H1 (cell line): ENCODE data around the gene GNAI2. TPM values are rescaled to one million over a fixed set of nuclear protein-coding genes. Genes with fewer than 3 reads are reported as not detected.

Experiments used
- CTCF ChIA-PET: fragments of 300-600 bp; sonication (Branson Sonifier 250); formaldehyde crosslinking; loops from one replicate; lab custom pipeline; 2021; ENCODE audit not compliant: partially characterized antibody; lab: Charles Lee
- POLR2A ChIA-PET: fragments of 300-600 bp; sonication (Branson Sonifier 250); formaldehyde crosslinking; loops from one replicate; lab custom pipeline; 2021; ENCODE audit warnings: inconsistent platforms; ENCODE audit not compliant: partially characterized antibody; lab: Charles Lee
- DNase-seq, 2 experiments: peaks; one replicate each; pipeline versions ENCODE4 v3.0.0 to v3.0.0-alpha.2; 2010 to 2022; ENCODE audit warnings: low spot score in 2 of 2, low read depth in 1 of 2, mixed read lengths in 1 of 2
- FAIRE-seq: peaks from 2 replicates; lab custom pipeline; 2011; peaks lifted over from hg19 to GRCh38; lab: Jason Lieb, UNC
- H2AFZ ChIP-seq: 2 replicates; pipeline ENCODE4 v1.8.1; 2012; ENCODE audit warnings: low read length, inconsistent platforms
- H2AK5ac ChIP-seq: 2 replicates; pipeline ENCODE4 v1.6.1; 2013; ENCODE audit warnings: low read depth, low read length
- H2BK120ac ChIP-seq: replicated peaks from 2 replicates; pipeline ENCODE3; 2013; ENCODE audit warnings: low read depth, low read length, inconsistent platforms
- H2BK12ac ChIP-seq: 2 replicates; pipeline ENCODE4 v1.6.1; 2013; ENCODE audit warnings: low read depth, low read length
- H2BK15ac ChIP-seq: 2 replicates; pipeline ENCODE4 v1.6.1; 2013; ENCODE audit warnings: low read length
- H2BK20ac ChIP-seq: 2 replicates; pipeline ENCODE4 v1.6.1; 2013; ENCODE audit warnings: low read length
- H2BK5ac ChIP-seq: 2 replicates; pipeline ENCODE4 v1.6.1; 2013; ENCODE audit warnings: low read depth, low read length
- H3K14ac ChIP-seq: 2 replicates; pipeline ENCODE4 v1.6.1; 2013; ENCODE audit warnings: inconsistent platforms; ENCODE audit not compliant: insufficient read length
- H3K18ac ChIP-seq: 2 replicates; pipeline ENCODE4 v1.6.1; 2013; ENCODE audit warnings: low read length; ENCODE audit errors: extremely low read depth
- H3K23ac ChIP-seq: 2 replicates; pipeline ENCODE4 v1.6.1; 2013; ENCODE audit warnings: inconsistent platforms; ENCODE audit not compliant: insufficient read length
- H3K23me2 ChIP-seq: 2 replicates; pipeline ENCODE4 v1.6.1; 2013; ENCODE audit warnings: low read depth, low read length
- H3K27ac ChIP-seq: 2 replicates; pipeline ENCODE4 v1.6.1; 2011; ENCODE audit warnings: low read depth, low read length, inconsistent platforms
- H3K27me3 ChIP-seq, 4 experiments: replicated peaks in 1 of 4; 1 replicate in 1 of 4; 2 replicates in 3 of 4; pipeline versions ENCODE4 v1.6.1 to v1.8.1; 2011 to 2013; ENCODE audit warnings: low read length in 3 of 4, mild to moderate bottlenecking in 3 of 4, inconsistent platforms in 2 of 4, mixed read lengths in 2 of 4, moderate library complexity in 1 of 4; ENCODE audit not compliant: control insufficient read depth in 3 of 4, insufficient read depth in 3 of 4; ENCODE audit errors: extremely low read depth in 1 of 4
- H3K36me3 ChIP-seq, 4 experiments: 2 replicates each; pipeline versions ENCODE4 v1.6.1 to v1.8.1; 2011 to 2013; ENCODE audit warnings: mild to moderate bottlenecking in 4 of 4, low read length in 3 of 4, moderate library complexity in 2 of 4, control low read depth in 1 of 4, inconsistent platforms in 1 of 4; ENCODE audit not compliant: insufficient read depth in 4 of 4, control insufficient read depth in 2 of 4
- H3K4ac ChIP-seq: replicated peaks from 2 replicates; pipeline ENCODE3; 2013; ENCODE audit warnings: low read length, low read depth, mixed read lengths, inconsistent platforms; ENCODE audit not compliant: insufficient read length
- H3K4me1 ChIP-seq, 4 experiments: replicated peaks in 1 of 4; 1 replicate in 1 of 4; 2 replicates in 3 of 4; pipeline versions ENCODE4 v1.6.1 to v1.8.1; 2011 to 2013; ENCODE audit warnings: low read length in 3 of 4, inconsistent platforms in 2 of 4, mixed read lengths in 1 of 4; ENCODE audit not compliant: insufficient read depth in 4 of 4, control insufficient read depth in 3 of 4
- H3K4me2 ChIP-seq, 2 experiments: 2 replicates each; pipeline versions ENCODE4 v1.6.1 to v1.8.1; 2011 to 2013; ENCODE audit warnings: low read depth in 2 of 2, low read length in 2 of 2, control low read depth in 1 of 2, inconsistent platforms in 1 of 2, mild to moderate bottlenecking in 1 of 2; ENCODE audit not compliant: insufficient read depth in 1 of 2
- H3K4me3 ChIP-seq, 4 experiments: fragments of 200-600, 300-600 bp in 1 of 4; sonication (generic), shearing (Covaris generic), sonication (Bioruptor Twin) in 1 of 4; 2 replicates each; pipeline versions ENCODE4 v1.5.1 to v1.8.1; 2011 to 2016; ENCODE audit warnings: low read length in 4 of 4, low read depth in 3 of 4, control low read depth in 2 of 4, inconsistent platforms in 2 of 4, mild to moderate bottlenecking in 2 of 4, mixed read lengths in 1 of 4, moderate library complexity in 1 of 4; ENCODE audit not compliant: insufficient read depth in 2 of 4; ENCODE audit errors: extremely low read depth in 1 of 4
- H3K56ac ChIP-seq: replicated peaks from 2 replicates; pipeline ENCODE3; 2013; ENCODE audit warnings: low read depth, mild to moderate bottlenecking, mixed read lengths, low read length, inconsistent platforms; ENCODE audit not compliant: insufficient read length
- H3K79me1 ChIP-seq: 2 replicates; pipeline ENCODE4 v1.6.1; 2013; ENCODE audit warnings: low read depth, low read length, control low read depth
- H3K79me2 ChIP-seq, 2 experiments: 2 replicates each; pipeline versions ENCODE4 v1.6.1 to v1.8.1; 2012 to 2013; ENCODE audit warnings: low read length in 2 of 2, mild to moderate bottlenecking in 2 of 2, inconsistent platforms in 1 of 2; ENCODE audit not compliant: insufficient read depth in 2 of 2, control insufficient read depth in 1 of 2
- H3K9ac ChIP-seq, 4 experiments: replicated peaks in 1 of 4; 1 replicate in 1 of 4; 2 replicates in 3 of 4; pipeline versions ENCODE4 v1.6.1 to v1.8.1; 2011 to 2013; ENCODE audit warnings: low read depth in 3 of 4, low read length in 3 of 4, control low read depth in 2 of 4, mild to moderate bottlenecking in 2 of 4, moderate library complexity in 2 of 4, inconsistent platforms in 1 of 4; ENCODE audit errors: extremely low read depth in 1 of 4
- H3K9me3 ChIP-seq, 2 experiments: 2 replicates each; pipeline versions ENCODE4 v1.6.1 to v1.8.1; 2012 to 2013; ENCODE audit warnings: mild to moderate bottlenecking in 2 of 2, moderate library complexity in 2 of 2, control low read depth in 1 of 2, inconsistent platforms in 1 of 2, low read depth in 1 of 2, low read length in 1 of 2, mixed read lengths in 1 of 2; ENCODE audit not compliant: insufficient read depth in 2 of 2
- H4K20me1 ChIP-seq, 2 experiments: replicated peaks in 1 of 2; 2 replicates each; pipeline versions ENCODE3 to v1.8.1; 2011 to 2013; ENCODE audit warnings: inconsistent platforms in 2 of 2, low read length in 2 of 2, mild to moderate bottlenecking in 1 of 2; ENCODE audit not compliant: insufficient read depth in 2 of 2, control insufficient read depth in 1 of 2
- H4K5ac ChIP-seq: 2 replicates; pipeline ENCODE4 v1.6.1; 2013; ENCODE audit warnings: low read length, low read depth, mixed read lengths, inconsistent platforms; ENCODE audit not compliant: insufficient read length
- H4K8ac ChIP-seq: 2 replicates; pipeline ENCODE4 v1.8.0; 2013; ENCODE audit warnings: mild to moderate bottlenecking, moderate library complexity, low read length, inconsistent platforms; ENCODE audit not compliant: insufficient read depth; ENCODE audit errors: extremely low read depth
- H4K91ac ChIP-seq: replicated peaks from 2 replicates; pipeline ENCODE3; 2013; ENCODE audit warnings: low read length, mixed read lengths, inconsistent platforms; ENCODE audit not compliant: insufficient read length
- BACH1 ChIP-seq: IDR thresholded peaks from 2 replicates; pipeline ENCODE4 v1.6.1; 2012; ENCODE audit warnings: low read length, improper control_type of control experiment
- CEBPB ChIP-seq: IDR thresholded peaks from 2 replicates; pipeline ENCODE4 v1.6.1; 2012; ENCODE audit warnings: low read depth, low read length
- EP300 ChIP-seq, 2 experiments: IDR thresholded peaks; 1 replicate in 1 of 2; 2 replicates in 1 of 2; pipeline ENCODE4 v1.6.1; 2011 to 2012; ENCODE audit warnings: low read depth in 2 of 2, low read length in 2 of 2, mild to moderate bottlenecking in 2 of 2, borderline replicate concordance in 1 of 2, inconsistent platforms in 1 of 2, moderate library complexity in 1 of 2
- RAD21 ChIP-seq, 2 experiments: IDR thresholded peaks in 1 of 2; conservative IDR thresholded peaks in 1 of 2; 2 replicates each; pipeline ENCODE4 v1.6.1; 2011; ENCODE audit warnings: low read depth in 2 of 2, low read length in 2 of 2, improper control_type of control experiment in 1 of 2, inconsistent platforms in 1 of 2, mild to moderate bottlenecking in 1 of 2, moderate library complexity in 1 of 2
- SAP30 ChIP-seq: fragments of 300-600 bp; sonication (generic); IDR thresholded peaks from 2 replicates; pipeline ENCODE4 v1.7.1; 2012; ENCODE audit warnings: low read length, moderate library complexity, mild to moderate bottlenecking, inconsistent platforms; ENCODE audit not compliant: insufficient read depth, insufficient replicate concordance
- SIN3A ChIP-seq, 2 experiments: IDR thresholded peaks in 1 of 2; conservative IDR thresholded peaks in 1 of 2; 2 replicates each; pipeline ENCODE4 v1.6.1; 2011 to 2012; ENCODE audit warnings: low read length in 2 of 2, improper control_type of control experiment in 1 of 2, low read depth in 1 of 2, mild to moderate bottlenecking in 1 of 2
- SP2 ChIP-seq: IDR thresholded peaks from 2 replicates; pipeline ENCODE4 v1.6.1; 2012; ENCODE audit warnings: mild to moderate bottlenecking, low read length, inconsistent platforms
- TAF1 ChIP-seq: IDR thresholded peaks from 2 replicates; pipeline ENCODE4 v1.6.1; 2011; ENCODE audit warnings: mild to moderate bottlenecking, low read depth, low read length
- WGBS, 2 experiments: shearing (Covaris generic) in 1 of 2; methylation state at CpG; one replicate each; pipeline versions ENCODE4 v1.1.6 to v1.1.7; 2013 to 2015; ENCODE audit warnings: low lambda C conversion rate in 2 of 2, mixed read lengths in 2 of 2, inconsistent platforms in 1 of 2, low coverage in 1 of 2, missing lambda C conversion rate in 1 of 2; ENCODE audit not compliant: insufficient replicate concordance in 2 of 2, insufficient coverage in 1 of 2, insufficient read length in 1 of 2; ENCODE audit errors: extremely low coverage in 1 of 2, missing lambda C conversion rate in 1 of 2; 5-methylcytosine and 5-hydroxymethylcytosine counted together
- polyA plus RNA-seq, 7 experiments: library from polyadenylated mRNA; depleted of rRNA in 3 of 7; stranded (reverse) in 5 of 7; unstranded in 2 of 7; fragments of >200 nt in 5 of 7; fragments of 200-250 nt in 2 of 7; gene quantifications; 1 replicate in 5 of 7; 2 replicates in 1 of 7; 4 replicates in 1 of 7; pipeline versions ENCODE4 v1.2.1 to v1.2.3, GENCODE V29; 2011 to 2013; ENCODE audit warnings: missing spikeins in 2 of 7, mixed read lengths in 2 of 7
- total RNA-seq: library from RNA; stranded (reverse); fragmentation: NEBNext Ultra II Directional; extraction: Animal tissue kit (Norgen Biotek cat#: 25700); gene quantifications from 2 replicates; pipeline ENCODE4 v1.2.1, GENCODE V29; 2021

GNAI2 gene
- total and polyA plus RNA-seq, 2 of the 8 experiments (the other 6 are each of a cell fraction or from before 2014, with no cell fraction given): 168 to 539 TPM

GRCh38 chr3:50187750-50188149, 48.3 kb upstream of the GNAI2 start:
- Histone ChIP-seq H4K8ac (no peak overlapping the region), H2BK15ac (no peak overlapping the region), H3K36me3 (peaks cover 6 to 37% (median 18%) of the 10 kb centered on the region in 4 experiments; a peak in 7 of 8 replicates), H2BK12ac (no peak overlapping the region), H4K91ac (no peak overlapping the region), H3K23ac (no peak overlapping the region), H3K9ac (no peak overlapping the region), H3K18ac (no peak overlapping the region), H2BK5ac (no peak overlapping the region), H3K79me2 (no peaks in the 10 kb centered on the region), H3K14ac (no peak overlapping the region), H2BK120ac (no peak overlapping the region), H4K20me1 (peaks cover 0 to 10% of the 10 kb centered on the region in 2 experiments), H3K4ac (no peak overlapping the region), H3K56ac (no peak overlapping the region), H3K4me1 (no peaks in the 10 kb centered on the region), H2BK20ac (no peak overlapping the region), H2AK5ac (no peak overlapping the region), H3K23me2 (no peaks in the 10 kb centered on the region), H4K5ac (no peak overlapping the region), H3K4me3 (no peak overlapping the region), H3K27me3 (no peaks in the 10 kb centered on the region), H3K4me2 (no peak overlapping the region), H3K27ac (no peak overlapping the region), H2AFZ (no peak overlapping the region), H3K9me3 (no peaks in the 10 kb centered on the region), H3K79me1 (no peaks in the 10 kb centered on the region)
- POLR2A ChIA-PET: interaction anchor here (1.1 to 11.9 kb wide), 3 partner anchors 50 to 73 kb away, joined by 4 to 128 read pairs (median 5); no protein-coding TSS in a partner anchor
- 95% methylated on average over 16 of the region's 19 CpGs; no CpG with 5 or more reads in 1 of the 2 experiments for WGBS, 2 experiments
- DNase-seq: no peak
- CTCF ChIA-PET: interaction anchor here (0.7 to 19.7 kb wide), 9 partner anchors 13 to 97 kb away, joined by 3 to 1138 read pairs (median 4); partner anchors contain the start of gene SLC38A3
- FAIRE-seq: no peak
- TF ChIP-seq SIN3A (conservative IDR thresholded peaks at IDR 0.05 in 1 of 2, IDR thresholded peaks at IDR 0.05 in 1 of 2; ENCODE audit: low read depth in 1 of 2, low read length in 2 of 2): no peak
- TF ChIP-seq SAP30: no peak
- no peak for TF ChIP-seq CEBPB
- TF ChIP-seq BACH1: no peak
- no peak for TF ChIP-seq RAD21 (IDR thresholded peaks at IDR 0.05 in 1 of 2, conservative IDR thresholded peaks at IDR 0.05 in 1 of 2; ENCODE audit: low read depth in 2 of 2, low read length in 2 of 2)
- TF ChIP-seq SP2: no peak
- TF ChIP-seq EP300 (IDR thresholded peaks at IDR 0.05; ENCODE audit: borderline replicate concordance in 1 of 2, low read depth in 2 of 2, low read length in 2 of 2): no peak
- no peak for TF ChIP-seq TAF1
